HepG2 (cell line): ENCODE measurements around the gene TXNL4A. TPM values are rescaled to one million over a fixed set of nuclear protein-coding genes. Genes with fewer than 3 reads are reported as not detected.

Experiments
- BCL6 ChIP-seq: IDR thresholded peaks from 2 replicates; pipeline ENCODE4 v1.6.1; 2016; ENCODE audit warnings: missing genetic modification reagents, missing compliant biosample characterization
- CBX2 ChIP-seq, 2 experiments: fragments of 200-600 bp in 1 of 2; sonication (generic); formaldehyde crosslinking in 1 of 2; IDR thresholded peaks; 2 replicates each; pipeline versions ENCODE4 v1.7.0 to v1.8.1; 2018 to 2022; ENCODE audit warnings: low read depth in 2 of 2, low read length in 1 of 2, mild to moderate bottlenecking in 1 of 2, missing genetic modification reagents in 1 of 2
- CC2D1A ChIP-seq: sonication (generic); formaldehyde crosslinking; IDR thresholded peaks from 2 replicates; pipeline ENCODE4 v1.8.1; 2023; ENCODE audit warnings: mild to moderate bottlenecking, missing genetic modification reagents
- FOXM1 ChIP-seq: sonication (generic); formaldehyde crosslinking; IDR thresholded peaks from 2 replicates; pipeline ENCODE4 v1.5.0; 2020; ENCODE audit warnings: missing genetic modification reagents
- NFIC ChIP-seq: IDR thresholded peaks from 2 replicates; pipeline ENCODE4 v1.6.1; 2012; ENCODE audit warnings: mild to moderate bottlenecking, low read length, inconsistent platforms
- NFYB ChIP-seq: sonication (generic); formaldehyde crosslinking; IDR thresholded peaks from 2 replicates; pipeline ENCODE4 v1.4.0; 2020; ENCODE audit warnings: missing genetic modification reagents
- PLRG1 ChIP-seq: fragments of 450-650 bp; conservative IDR thresholded peaks from 2 replicates; pipeline ENCODE4 v1.6.1; 2016
- RFX1 ChIP-seq: fragments of 450-650 bp; IDR thresholded peaks from 2 replicates; pipeline ENCODE4 v1.6.1; 2017
- SP140L ChIP-seq: sonication (generic); formaldehyde crosslinking; IDR thresholded peaks from 2 replicates; pipeline ENCODE4 v1.4.0; 2020; ENCODE audit warnings: missing genetic modification reagents, borderline replicate concordance
- SSRP1 ChIP-seq: IDR thresholded peaks from 2 replicates; pipeline ENCODE4 v1.6.1; 2016; ENCODE audit warnings: control low read depth
- ZNF224 ChIP-seq: sonication (generic); formaldehyde crosslinking; IDR thresholded peaks from 2 replicates; pipeline ENCODE4 v1.5.0; 2020; ENCODE audit warnings: mild to moderate bottlenecking, missing genetic modification reagents
- ZNF24 ChIP-seq: fragments of 450-650 bp; IDR thresholded peaks from 2 replicates; pipeline ENCODE4 v1.6.1; 2017; ENCODE audit warnings: antibody characterized with exemption, mild to moderate bottlenecking
- ZNF282 ChIP-seq: fragments of 450-650 bp; IDR thresholded peaks from 2 replicates; pipeline ENCODE4 v1.6.1; 2018; ENCODE audit not compliant: partially characterized antibody
- ZNF619 ChIP-seq: sonication (generic); formaldehyde crosslinking; IDR thresholded peaks from 2 replicates; pipeline ENCODE4 v1.4.0; 2020; ENCODE audit warnings: mild to moderate bottlenecking, missing genetic modification reagents
- polyA plus RNA-seq, 8 experiments: library from polyadenylated mRNA; depleted of rRNA in 3 of 8; stranded (reverse) in 7 of 8; unstranded in 1 of 8; fragments of >200 nt; fragmentation: Illumina TruSeq in 4 of 8; extraction: Trizol in 4 of 8; gene quantifications; 2 replicates each; pipeline versions ENCODE4 v1.2.1 to v1.2.3, GENCODE V29; 2011 to 2016; ENCODE audit warnings: low read depth in 4 of 8, missing spikeins in 1 of 8, mixed read lengths in 1 of 8; ENCODE audit not compliant: insufficient read depth in 1 of 8
- total RNA-seq, 5 experiments: library from RNA; depleted of rRNA; stranded (reverse); fragments of >200 nt; fragmentation: Illumina TruSeq; extraction: Trizol; gene quantifications; 2 replicates each; pipeline ENCODE4 v1.2.3, GENCODE V29; 2016; ENCODE audit warnings: low read depth in 1 of 5
- TF ChIP-seq, protein P1 (sequence below): sonication (generic); formaldehyde crosslinking; IDR thresholded peaks from 2 replicates; pipeline ENCODE4 v1.4.0; 2020; ENCODE audit warnings: mild to moderate bottlenecking, missing genetic modification reagents
- TF ChIP-seq, protein P2 (sequence below): sonication (generic); formaldehyde crosslinking; IDR thresholded peaks from 2 replicates; pipeline ENCODE4 v1.8.0; 2022; ENCODE audit warnings: missing genetic modification reagents, low read depth, mild to moderate bottlenecking, borderline replicate concordance
- TF ChIP-seq, protein P3 (sequence below): sonication (generic); formaldehyde crosslinking; IDR thresholded peaks from 2 replicates; pipeline ENCODE4 v1.5.1; 2020; ENCODE audit warnings: mild to moderate bottlenecking, missing genetic modification reagents, borderline replicate concordance

Gene TXNL4A
- total and polyA plus RNA-seq, 2 of the 13 experiments (the other 11 are each of a cell fraction or from before 2014, with no cell fraction given), result 172 to 202 TPM

DNA sequence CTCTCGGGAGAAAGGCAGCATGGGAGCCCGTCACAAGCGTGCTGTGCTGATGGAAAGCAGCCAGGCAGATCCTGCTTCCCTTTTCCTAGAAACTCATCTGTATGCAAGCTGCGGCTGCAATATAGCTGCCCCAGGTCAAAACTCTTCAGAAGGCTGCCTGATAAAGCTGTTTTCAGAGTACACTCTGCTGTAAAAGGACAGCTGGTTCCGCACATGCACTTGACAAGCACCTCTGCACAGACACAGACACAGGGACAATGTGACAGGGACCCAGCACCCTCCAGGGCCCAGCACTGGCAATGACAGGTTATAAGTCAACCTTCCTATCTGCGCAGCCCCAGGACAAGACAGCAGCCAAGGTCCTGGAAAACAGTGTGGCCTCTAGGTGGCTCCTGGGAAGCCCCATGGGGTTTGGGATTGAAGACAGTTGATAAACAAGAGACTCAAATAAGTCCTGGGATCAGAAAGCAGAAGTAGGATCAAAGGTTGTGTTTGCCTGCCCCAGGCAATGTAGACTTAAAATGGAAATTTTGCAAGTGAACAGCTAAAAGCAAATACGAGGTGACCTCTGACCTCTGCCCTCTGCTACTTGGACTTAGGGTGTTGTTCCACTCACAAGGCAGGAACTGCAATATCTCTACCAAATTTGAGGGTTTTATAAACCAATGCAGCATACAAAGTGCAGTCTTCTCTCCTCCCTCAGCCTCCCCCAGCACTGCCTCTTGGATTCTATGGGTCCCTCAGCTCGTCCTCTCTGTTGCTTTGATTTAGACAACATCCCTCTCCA lies 53.9 kb downstream of the TXNL4A start (continued):
- TF ChIP-seq, protein P1, sequence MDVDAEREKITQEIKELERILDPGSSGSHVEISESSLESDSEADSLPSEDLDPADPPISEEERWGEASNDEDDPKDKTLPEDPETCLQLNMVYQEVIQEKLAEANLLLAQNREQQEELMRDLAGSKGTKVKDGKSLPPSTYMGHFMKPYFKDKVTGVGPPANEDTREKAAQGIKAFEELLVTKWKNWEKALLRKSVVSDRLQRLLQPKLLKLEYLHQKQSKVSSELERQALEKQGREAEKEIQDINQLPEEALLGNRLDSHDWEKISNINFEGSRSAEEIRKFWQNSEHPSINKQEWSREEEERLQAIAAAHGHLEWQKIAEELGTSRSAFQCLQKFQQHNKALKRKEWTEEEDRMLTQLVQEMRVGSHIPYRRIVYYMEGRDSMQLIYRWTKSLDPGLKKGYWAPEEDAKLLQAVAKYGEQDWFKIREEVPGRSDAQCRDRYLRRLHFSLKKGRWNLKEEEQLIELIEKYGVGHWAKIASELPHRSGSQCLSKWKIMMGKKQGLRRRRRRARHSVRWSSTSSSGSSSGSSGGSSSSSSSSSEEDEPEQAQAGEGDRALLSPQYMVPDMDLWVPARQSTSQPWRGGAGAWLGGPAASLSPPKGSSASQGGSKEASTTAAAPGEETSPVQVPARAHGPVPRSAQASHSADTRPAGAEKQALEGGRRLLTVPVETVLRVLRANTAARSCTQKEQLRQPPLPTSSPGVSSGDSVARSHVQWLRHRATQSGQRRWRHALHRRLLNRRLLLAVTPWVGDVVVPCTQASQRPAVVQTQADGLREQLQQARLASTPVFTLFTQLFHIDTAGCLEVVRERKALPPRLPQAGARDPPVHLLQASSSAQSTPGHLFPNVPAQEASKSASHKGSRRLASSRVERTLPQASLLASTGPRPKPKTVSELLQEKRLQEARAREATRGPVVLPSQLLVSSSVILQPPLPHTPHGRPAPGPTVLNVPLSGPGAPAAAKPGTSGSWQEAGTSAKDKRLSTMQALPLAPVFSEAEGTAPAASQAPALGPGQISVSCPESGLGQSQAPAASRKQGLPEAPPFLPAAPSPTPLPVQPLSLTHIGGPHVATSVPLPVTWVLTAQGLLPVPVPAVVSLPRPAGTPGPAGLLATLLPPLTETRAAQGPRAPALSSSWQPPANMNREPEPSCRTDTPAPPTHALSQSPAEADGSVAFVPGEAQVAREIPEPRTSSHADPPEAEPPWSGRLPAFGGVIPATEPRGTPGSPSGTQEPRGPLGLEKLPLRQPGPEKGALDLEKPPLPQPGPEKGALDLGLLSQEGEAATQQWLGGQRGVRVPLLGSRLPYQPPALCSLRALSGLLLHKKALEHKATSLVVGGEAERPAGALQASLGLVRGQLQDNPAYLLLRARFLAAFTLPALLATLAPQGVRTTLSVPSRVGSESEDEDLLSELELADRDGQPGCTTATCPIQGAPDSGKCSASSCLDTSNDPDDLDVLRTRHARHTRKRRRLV (CRISPR knock-in tag), result 0 out of 2 replicates have a peak, but pooled peaks have one; percentile 34
- TF ChIP-seq NFYB (CRISPR knock-in tag), result no peak
- peak; percentile 87 for TF ChIP-seq NFIC
- TF ChIP-seq, protein P2, sequence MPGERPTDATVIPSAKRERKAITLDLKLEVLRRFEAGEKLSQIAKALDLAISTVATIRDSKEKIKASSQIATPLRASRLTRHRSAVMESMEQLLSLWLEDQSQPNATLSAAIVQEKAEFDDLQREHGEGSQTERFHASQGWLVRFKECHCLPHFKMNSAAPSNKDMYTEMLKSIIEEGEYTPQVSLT (CRISPR knock-in tag), result 0 out of 2 replicates have a peak, but pooled peaks have one; percentile 16
- no peak for TF ChIP-seq ZNF619
- TF ChIP-seq, protein P3, sequence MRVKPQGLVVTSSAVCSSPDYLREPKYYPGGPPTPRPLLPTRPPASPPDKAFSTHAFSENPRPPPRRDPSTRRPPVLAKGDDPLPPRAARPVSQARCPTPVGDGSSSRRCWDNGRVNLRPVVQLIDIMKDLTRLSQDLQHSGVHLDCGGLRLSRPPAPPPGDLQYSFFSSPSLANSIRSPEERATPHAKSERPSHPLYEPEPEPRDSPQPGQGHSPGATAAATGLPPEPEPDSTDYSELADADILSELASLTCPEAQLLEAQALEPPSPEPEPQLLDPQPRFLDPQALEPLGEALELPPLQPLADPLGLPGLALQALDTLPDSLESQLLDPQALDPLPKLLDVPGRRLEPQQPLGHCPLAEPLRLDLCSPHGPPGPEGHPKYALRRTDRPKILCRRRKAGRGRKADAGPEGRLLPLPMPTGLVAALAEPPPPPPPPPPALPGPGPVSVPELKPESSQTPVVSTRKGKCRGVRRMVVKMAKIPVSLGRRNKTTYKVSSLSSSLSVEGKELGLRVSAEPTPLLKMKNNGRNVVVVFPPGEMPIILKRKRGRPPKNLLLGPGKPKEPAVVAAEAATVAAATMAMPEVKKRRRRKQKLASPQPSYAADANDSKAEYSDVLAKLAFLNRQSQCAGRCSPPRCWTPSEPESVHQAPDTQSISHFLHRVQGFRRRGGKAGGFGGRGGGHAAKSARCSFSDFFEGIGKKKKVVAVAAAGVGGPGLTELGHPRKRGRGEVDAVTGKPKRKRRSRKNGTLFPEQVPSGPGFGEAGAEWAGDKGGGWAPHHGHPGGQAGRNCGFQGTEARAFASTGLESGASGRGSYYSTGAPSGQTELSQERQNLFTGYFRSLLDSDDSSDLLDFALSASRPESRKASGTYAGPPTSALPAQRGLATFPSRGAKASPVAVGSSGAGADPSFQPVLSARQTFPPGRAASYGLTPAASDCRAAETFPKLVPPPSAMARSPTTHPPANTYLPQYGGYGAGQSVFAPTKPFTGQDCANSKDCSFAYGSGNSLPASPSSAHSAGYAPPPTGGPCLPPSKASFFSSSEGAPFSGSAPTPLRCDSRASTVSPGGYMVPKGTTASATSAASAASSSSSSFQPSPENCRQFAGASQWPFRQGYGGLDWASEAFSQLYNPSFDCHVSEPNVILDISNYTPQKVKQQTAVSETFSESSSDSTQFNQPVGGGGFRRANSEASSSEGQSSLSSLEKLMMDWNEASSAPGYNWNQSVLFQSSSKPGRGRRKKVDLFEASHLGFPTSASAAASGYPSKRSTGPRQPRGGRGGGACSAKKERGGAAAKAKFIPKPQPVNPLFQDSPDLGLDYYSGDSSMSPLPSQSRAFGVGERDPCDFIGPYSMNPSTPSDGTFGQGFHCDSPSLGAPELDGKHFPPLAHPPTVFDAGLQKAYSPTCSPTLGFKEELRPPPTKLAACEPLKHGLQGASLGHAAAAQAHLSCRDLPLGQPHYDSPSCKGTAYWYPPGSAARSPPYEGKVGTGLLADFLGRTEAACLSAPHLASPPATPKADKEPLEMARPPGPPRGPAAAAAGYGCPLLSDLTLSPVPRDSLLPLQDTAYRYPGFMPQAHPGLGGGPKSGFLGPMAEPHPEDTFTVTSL, result peak; percentile 93
- no peak for TF ChIP-seq PLRG1
- no peak for TF ChIP-seq ZNF224 (CRISPR knock-in tag)
- TF ChIP-seq SP140L (CRISPR knock-in tag), result no peak
- TF ChIP-seq FOXM1 (CRISPR knock-in tag), result no peak
- TF ChIP-seq SSRP1 (CRISPR knock-in tag), result peak; percentile 63; the same call in 1 of the 2 replicates
- TF ChIP-seq RFX1, result no peak
- TF ChIP-seq CBX2 (IDR thresholded peaks at IDR 0.05; ENCODE audit: low read depth, low read length), result no peak
- no peak for TF ChIP-seq CBX2 (CRISPR knock-in tag; IDR thresholded peaks at IDR 0.05; ENCODE audit: low read depth)
- no peak for TF ChIP-seq ZNF24
- peak; percentile 96 for TF ChIP-seq BCL6 (CRISPR knock-in tag)
- TF ChIP-seq CC2D1A (CRISPR knock-in tag), result no peak
- TF ChIP-seq ZNF282, result no peak
